Endodermal cell (in vitro differentiated cells): ENCODE data around the gene HOTAIR. TPM values are rescaled to one million over a fixed set of nuclear protein-coding genes. Genes with fewer than 3 reads are reported as not detected.

Experiments used
- DNase-seq: peaks from one replicate; pipeline ENCODE4 v3.0.0-alpha.2; 2017
- H3K27ac ChIP-seq: 2 replicates; pipeline ENCODE4 v1.5.1; 2013; ENCODE audit warnings: mild to moderate bottlenecking, low read depth, low read length, moderate library complexity
- H3K27me3 ChIP-seq: 2 replicates; pipeline ENCODE4 v1.6.1; 2013; ENCODE audit warnings: mild to moderate bottlenecking, low read length, moderate library complexity; ENCODE audit not compliant: insufficient read depth, control insufficient read depth, poor library complexity, severe bottlenecking
- H3K36me3 ChIP-seq: 2 replicates; pipeline ENCODE4 v1.7.0; 2013; ENCODE audit warnings: mild to moderate bottlenecking, low read length, moderate library complexity; ENCODE audit not compliant: control insufficient read depth, insufficient read depth
- H3K4me1 ChIP-seq: one replicate; pipeline ENCODE4 v1.7.0; 2013; ENCODE audit warnings: low read length; ENCODE audit not compliant: control insufficient read depth, insufficient read depth
- H3K4me3 ChIP-seq: 2 replicates; pipeline ENCODE4 v1.5.1; 2013; ENCODE audit warnings: mild to moderate bottlenecking, low read length, moderate library complexity
- H3K9ac ChIP-seq: 2 replicates; pipeline ENCODE4 v1.6.1; 2013; ENCODE audit warnings: mild to moderate bottlenecking, low read length, moderate library complexity; ENCODE audit not compliant: poor library complexity, severe bottlenecking; ENCODE audit errors: extremely low read depth
- H3K9me3 ChIP-seq: 2 replicates; pipeline ENCODE4 v1.6.1; 2013; ENCODE audit warnings: mild to moderate bottlenecking, low read length, moderate library complexity; ENCODE audit not compliant: control insufficient read depth
- H3K27ac Mint-ChIP-seq: 2 replicates; pipeline ENCODE4 v1.8.0; 2020; ENCODE audit warnings: mixed read lengths
- H3K27me3 Mint-ChIP-seq: 2 replicates; pipeline ENCODE4 v1.8.0; 2021; ENCODE audit warnings: mild to moderate bottlenecking, mixed read lengths; ENCODE audit not compliant: insufficient read depth
- H3K36me3 Mint-ChIP-seq: 2 replicates; pipeline ENCODE4 v1.8.0; 2020; ENCODE audit warnings: low read depth, mixed read lengths
- H3K4me1 Mint-ChIP-seq: 2 replicates; pipeline ENCODE4 v1.8.0; 2020; ENCODE audit warnings: mixed read lengths
- H3K4me3 Mint-ChIP-seq: 2 replicates; pipeline ENCODE4 v1.8.0; 2020; ENCODE audit warnings: mild to moderate bottlenecking, moderate library complexity, mixed read lengths
- H3K9me3 Mint-ChIP-seq: 2 replicates; pipeline ENCODE4 v1.8.0; 2020; ENCODE audit warnings: mild to moderate bottlenecking, mixed read lengths
- WGBS, 2 experiments: methylation state at CpG; one replicate each; pipeline versions ENCODE4 v1.1.5 to v1.1.7; 2013; ENCODE audit warnings: missing lambda C conversion rate in 2 of 2, mixed read lengths in 1 of 2; ENCODE audit not compliant: insufficient coverage in 1 of 2, insufficient read length in 1 of 2; 5-methylcytosine and 5-hydroxymethylcytosine counted together
- total RNA-seq, 2 donors: library from RNA; stranded (reverse); fragmentation: NEBNext Ultra II Directional in 1 of 2; extraction: Animal tissue kit (Norgen Biotek cat#: 25700) in 1 of 2; gene quantifications; 2 replicates in 1 of 2; 3 replicates in 1 of 2; pipeline ENCODE4 v1.2.1, GENCODE V29; 2021
- TF ChIP-seq, protein P1 (sequence below): fragments of 200-600 bp; sonication (generic); conservative IDR thresholded peaks from 2 replicates; pipeline ENCODE4 v1.5.0; 2021; ENCODE audit warnings: antibody characterized with exemption, mild to moderate bottlenecking

HOTAIR gene
- total RNA-seq, 2 donors from 2014 or later = not detected

- Mint-ChIP-seq H3K27ac (no peak overlapping the region), H3K4me3 (no peak overlapping the region), H3K9me3 (peaks cover 11% of the 10 kb centered on the region), H3K27me3 (peaks cover 100% of the 10 kb centered on the region), H3K36me3 (no peaks in the 10 kb centered on the region), H3K4me1 (no peaks in the 10 kb centered on the region)
- H3K9ac ChIP-seq = no peak overlapping the region
- no peak overlapping the region for H3K4me3 ChIP-seq
- peaks cover 100% of the 10 kb centered on the region for H3K27me3 ChIP-seq
- H3K27ac ChIP-seq = no peak overlapping the region
- 12 to 14% methylated on average over 1 to 5 of the region's 5 CpGs for WGBS, 2 experiments
- peaks cover 8% of the 10 kb centered on the region for H3K9me3 ChIP-seq
- H3K36me3 ChIP-seq = no peaks in the 10 kb centered on the region
- no peak for DNase-seq
- TF ChIP-seq, protein P1, sequence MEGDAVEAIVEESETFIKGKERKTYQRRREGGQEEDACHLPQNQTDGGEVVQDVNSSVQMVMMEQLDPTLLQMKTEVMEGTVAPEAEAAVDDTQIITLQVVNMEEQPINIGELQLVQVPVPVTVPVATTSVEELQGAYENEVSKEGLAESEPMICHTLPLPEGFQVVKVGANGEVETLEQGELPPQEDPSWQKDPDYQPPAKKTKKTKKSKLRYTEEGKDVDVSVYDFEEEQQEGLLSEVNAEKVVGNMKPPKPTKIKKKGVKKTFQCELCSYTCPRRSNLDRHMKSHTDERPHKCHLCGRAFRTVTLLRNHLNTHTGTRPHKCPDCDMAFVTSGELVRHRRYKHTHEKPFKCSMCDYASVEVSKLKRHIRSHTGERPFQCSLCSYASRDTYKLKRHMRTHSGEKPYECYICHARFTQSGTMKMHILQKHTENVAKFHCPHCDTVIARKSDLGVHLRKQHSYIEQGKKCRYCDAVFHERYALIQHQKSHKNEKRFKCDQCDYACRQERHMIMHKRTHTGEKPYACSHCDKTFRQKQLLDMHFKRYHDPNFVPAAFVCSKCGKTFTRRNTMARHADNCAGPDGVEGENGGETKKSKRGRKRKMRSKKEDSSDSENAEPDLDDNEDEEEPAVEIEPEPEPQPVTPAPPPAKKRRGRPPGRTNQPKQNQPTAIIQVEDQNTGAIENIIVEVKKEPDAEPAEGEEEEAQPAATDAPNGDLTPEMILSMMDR = no peak
- no peaks in the 10 kb centered on the region for H3K4me1 ChIP-seq
These were observed 13.9 kb upstream of the HOTAIR start for GRCh38 chr12:53988541-53989226.

DNA sequence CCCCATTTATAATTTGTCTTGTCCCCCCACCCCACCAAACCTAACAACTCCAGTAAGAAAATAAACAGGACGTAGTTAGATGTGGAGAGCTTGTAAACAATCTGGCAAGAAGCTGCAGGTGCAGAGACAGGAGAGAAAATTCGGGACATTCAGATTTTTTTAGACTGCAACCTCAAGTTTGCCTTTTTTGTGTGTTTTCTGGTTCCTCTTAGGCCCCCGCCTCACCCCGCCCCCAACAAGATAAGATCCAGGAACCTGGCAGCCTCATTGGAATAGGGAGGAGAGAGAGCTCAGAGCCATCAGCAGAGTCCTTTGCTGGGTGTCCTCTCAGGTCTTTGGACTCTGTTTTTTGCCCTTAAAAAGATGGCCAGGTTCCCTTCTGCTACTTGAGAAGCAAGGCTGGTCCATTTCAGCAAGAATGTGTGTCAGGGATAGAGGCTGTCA is 13.1 kb upstream of the HOTAIR start:
- no peak overlapping the region for H3K9ac ChIP-seq

DNA sequence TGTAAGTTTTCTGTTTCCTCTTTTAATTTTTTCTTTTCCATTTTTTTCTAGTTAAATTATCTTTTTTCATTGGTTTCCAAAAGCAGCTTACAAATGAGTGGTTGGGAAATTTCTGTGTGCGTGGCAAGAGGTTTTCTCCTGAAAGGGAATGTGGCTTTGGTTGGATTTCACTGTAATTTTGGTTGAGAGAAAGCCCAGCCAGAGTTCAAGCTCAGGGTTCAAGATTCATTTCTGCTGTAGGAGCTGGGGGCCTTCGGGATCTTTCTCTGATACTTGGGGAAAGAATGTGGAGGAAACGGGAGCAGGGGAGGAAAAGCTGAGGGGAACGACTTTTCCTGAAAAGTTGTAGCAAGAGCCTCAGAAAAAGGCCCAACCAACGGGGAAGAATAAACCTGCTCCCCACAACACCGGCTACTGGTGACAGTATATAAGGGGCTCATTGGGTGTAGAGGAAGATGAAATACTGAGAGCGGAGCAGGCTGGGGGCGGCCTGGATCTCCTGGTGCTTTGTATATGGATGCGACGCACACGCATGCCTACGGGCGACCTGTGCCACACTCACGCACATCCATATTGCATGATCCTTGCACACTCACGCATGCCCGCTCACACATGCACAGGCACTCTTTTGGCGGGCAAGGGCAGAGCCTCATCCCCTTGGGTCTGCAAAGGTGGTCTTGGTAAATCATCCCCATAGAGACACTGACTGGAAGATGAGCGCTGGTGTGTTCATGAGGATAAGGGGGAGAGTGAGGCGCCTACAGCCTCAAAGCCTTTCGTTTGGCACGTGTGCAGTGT is 12.1 kb upstream of the HOTAIR start:
- Histone ChIP-seq H3K27me3 (peaks cover 100% of the 10 kb centered on the region), H3K4me1 (no peaks in the 10 kb centered on the region), H3K9me3 (peaks cover 8% of the 10 kb centered on the region), H3K27ac (no peak overlapping the region), H3K9ac (no peak overlapping the region), H3K36me3 (no peaks in the 10 kb centered on the region), H3K4me3 (no peak overlapping the region)
- Mint-ChIP-seq H3K4me1 (no peaks in the 10 kb centered on the region), H3K27ac (no peak overlapping the region), H3K9me3 (peaks cover 16% of the 10 kb centered on the region), H3K36me3 (no peaks in the 10 kb centered on the region), H3K4me3 (no peak overlapping the region), H3K27me3 (peaks cover 100% of the 10 kb centered on the region)
- DNase-seq = no peak
- WGBS, 2 experiments = 51 to 54% methylated on average over 8 to 21 of the region's 21 CpGs
- TF ChIP-seq, protein P1 = no peak

More for the DNA sequence above, 13.1 kb upstream of the HOTAIR start:
- no peaks in the 10 kb centered on the region for H3K36me3 Mint-ChIP-seq
- DNase-seq = no peak
- no peak overlapping the region for H3K4me3 Mint-ChIP-seq
- H3K4me1 ChIP-seq = no peaks in the 10 kb centered on the region
- no peaks in the 10 kb centered on the region for H3K4me1 Mint-ChIP-seq
- no peaks in the 10 kb centered on the region for H3K36me3 ChIP-seq
- H3K27me3 ChIP-seq = peaks cover 100% of the 10 kb centered on the region
- peaks cover 8% of the 10 kb centered on the region for H3K9me3 ChIP-seq
- H3K27me3 Mint-ChIP-seq = peaks cover 100% of the 10 kb centered on the region
- TF ChIP-seq, protein P1 = no peak
- WGBS, 2 experiments = 21 to 29% methylated on average over 1 to 4 of the region's 4 CpGs
- H3K27ac Mint-ChIP-seq = no peak overlapping the region
- H3K9me3 Mint-ChIP-seq = peaks cover 16% of the 10 kb centered on the region
- H3K4me3 ChIP-seq = no peak overlapping the region
- no peak overlapping the region for H3K27ac ChIP-seq
